HG02623 (cell line): ENCODE results near the gene FPR3.
"Not testable (repeated sequence)": the region's sequence is repeated elsewhere in the genome, so short reads cannot be mapped to it uniquely, and the experiment has no call there.

ENCODE experiments used
- ATAC-seq: cut with Tn5 transposase; IDR thresholded peaks from one replicate; pipeline ENCODE4 v1.9.1; 2021; ENCODE audit warnings: moderate library complexity; ENCODE audit not compliant: unreplicated experiment

The FPR3 gene

GRCh38 chr19:51794885-51795490 is at the start of gene FPR3:
FPR3 (plus strand) TSS chr19:51795157; CDS start chr19:51823749, 28,592 bp downstream.
- ATAC-seq: no peak

DNA sequence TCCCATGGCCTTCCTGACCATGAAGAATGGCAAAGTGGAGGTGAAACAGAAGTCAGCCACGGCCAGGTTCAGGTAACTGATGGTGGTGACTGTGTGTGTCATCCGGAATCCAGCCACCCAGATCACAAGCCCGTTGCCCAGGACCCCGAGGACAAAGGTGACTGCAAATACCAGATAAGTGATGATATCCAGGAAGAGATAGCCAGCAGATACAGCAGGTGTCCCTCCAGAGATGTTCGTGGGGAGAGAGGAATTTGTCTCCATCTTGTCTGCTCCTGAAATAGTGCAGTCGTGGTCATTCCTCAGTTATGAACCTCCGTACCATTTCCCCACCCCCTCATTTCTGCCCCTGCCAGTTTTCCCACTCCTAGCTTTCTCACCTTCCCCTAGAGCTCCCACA is 48.2 kb upstream of the FPR3 start:
- no peak for ATAC-seq

GRCh38 chr19:51749979-51750378 is 45.0 kb upstream of the FPR3 start:
- no peak for ATAC-seq

- ATAC-seq: no peak
These were observed 44.4 kb upstream of the FPR3 start for GRCh38 chr19:51750400-51751094.

DNA sequence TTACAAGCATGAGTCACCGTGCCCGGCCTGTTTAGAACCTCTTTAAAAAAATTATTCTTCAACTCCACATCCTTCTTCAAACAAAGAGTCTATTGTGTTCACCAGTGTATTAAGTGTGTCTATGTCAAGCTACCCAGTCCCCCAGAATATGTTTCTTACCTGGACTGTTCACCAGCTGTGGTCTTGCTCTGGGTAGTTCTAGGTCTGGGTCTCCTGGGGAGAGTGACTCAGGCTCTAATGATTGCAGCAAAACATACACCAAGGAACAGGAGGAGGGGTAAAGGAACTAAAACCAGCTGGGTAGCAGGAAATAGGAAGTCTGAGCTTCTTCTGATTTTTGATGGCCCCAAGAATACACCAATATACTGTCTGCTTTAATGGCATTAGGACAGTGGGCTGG is 43.3 kb upstream of the FPR3 start, which contains the start of gene FPR1:
TSS of gene FPR1 (minus strand) at position 224 of the 400 bp plus-strand sequence. CDS start 4,884 bp downstream, outside the sequence.
- ATAC-seq: no peak

DNA sequence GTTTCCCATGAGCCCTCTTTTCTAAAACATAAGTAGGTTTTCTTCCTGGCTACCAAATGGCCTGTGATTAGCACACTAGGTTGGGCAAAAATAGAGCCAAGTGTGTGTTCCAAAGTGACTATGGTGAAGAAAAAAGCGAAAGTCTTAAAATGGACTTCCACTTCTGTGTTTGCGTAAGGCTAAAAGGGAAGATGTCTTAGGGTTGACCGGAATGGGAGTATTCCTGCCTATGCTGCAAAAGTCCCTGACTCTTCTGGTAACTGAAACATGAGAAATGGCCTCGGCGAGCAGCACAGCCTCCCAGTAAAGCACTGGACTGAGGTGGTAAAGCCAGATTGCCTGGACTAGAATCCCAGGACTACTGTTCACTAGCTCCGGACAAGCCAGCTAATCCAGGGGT is 40.8 kb upstream of the FPR3 start:
- no peak for ATAC-seq

DNA sequence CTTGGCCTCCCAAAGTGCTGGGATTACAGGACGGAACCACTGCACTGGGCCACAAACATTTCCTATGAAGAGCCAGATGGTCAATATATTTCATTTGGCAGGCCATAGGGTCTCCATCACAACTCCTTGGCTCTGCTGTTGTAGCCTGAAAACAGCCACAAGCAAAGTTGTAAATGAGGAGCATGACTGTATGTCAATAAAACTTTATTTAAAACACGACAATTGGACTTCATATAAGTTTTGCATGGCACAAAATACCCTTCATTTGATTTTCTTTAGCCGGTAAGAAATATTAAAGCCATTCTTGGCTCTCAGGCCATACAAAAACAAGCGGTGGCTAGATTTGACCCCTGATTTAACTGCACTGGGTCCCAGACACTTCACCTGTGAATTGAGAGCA is 40.2 kb upstream of the FPR3 start:
- no peak for ATAC-seq

- ATAC-seq: no peak
These were observed 39.4 kb upstream of the FPR3 start for GRCh38 chr19:51755571-51755970.

- ATAC-seq: no peak
These were observed 34.1 kb upstream of the FPR3 start, which contains the start of gene FPR2 for GRCh38 chr19:51760697-51761356. FPR2 (plus strand) TSS chr19:51761180; CDS start chr19:51768659, 7,479 bp downstream.

GRCh38 chr19:51761696-51762095 is 33.3 kb upstream of the FPR3 start:
- ATAC-seq: no peak

DNA sequence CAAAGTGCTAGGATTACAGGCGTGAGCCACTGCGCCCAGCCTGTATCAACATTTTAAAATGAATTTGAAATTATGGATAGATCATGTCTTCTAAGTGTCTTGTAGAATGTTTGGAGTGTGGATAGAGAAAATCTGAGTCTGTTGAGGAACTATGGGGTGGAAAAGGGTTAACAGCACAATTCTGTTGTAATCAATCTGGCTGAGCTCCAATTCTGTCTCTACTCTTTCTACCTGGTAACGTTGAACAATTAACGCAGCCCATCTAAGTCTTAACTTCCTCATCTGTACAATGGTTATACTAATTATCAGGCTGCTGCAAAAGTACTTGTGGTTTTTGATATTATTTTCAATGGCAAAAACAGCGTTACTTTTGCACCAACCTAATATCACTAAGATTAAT is 29.9 kb upstream of the FPR3 start:
- no peak for ATAC-seq

DNA sequence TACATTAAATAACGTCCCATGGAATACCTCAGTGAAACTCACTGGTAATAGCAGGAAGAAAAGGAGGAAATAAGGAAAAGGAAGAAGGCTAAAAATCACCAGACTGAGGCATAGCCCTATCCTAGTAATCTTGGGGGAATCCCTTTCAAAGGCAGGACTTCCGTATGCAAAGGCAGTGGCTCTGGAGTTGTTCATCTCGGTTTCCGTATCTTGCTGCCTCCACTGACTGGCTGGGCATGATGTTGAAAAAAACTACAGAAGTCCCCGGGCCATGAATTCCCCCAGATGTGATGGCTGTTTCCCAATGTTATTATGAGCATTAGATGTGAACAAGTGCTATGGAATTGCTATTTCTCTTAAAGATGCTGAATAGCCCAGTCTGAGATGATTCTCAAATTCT is 28.5 kb upstream of the FPR3 start:
- ATAC-seq: no peak

GRCh38 chr19:51771376-51772130 is 23.4 kb upstream of the FPR3 start:
- no peak for ATAC-seq

DNA sequence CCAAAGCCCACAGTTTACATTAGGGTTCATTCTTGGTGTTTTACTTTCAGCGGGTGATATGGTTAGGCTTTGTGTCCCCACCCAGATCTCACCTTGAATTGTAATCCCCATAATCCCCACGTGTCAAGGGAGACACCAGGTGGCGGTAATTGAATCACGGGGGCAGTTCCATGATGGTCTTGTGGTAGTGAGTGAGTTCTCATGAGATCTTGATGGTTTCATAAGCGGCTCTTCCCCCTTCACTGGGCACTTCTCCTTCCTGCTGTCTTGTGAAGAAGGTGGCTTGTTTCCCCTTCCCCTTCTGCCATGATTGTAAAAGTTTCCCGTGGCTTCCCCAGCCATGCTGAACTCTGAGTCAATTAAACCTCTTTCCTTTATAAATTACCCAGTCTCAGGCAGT is 22.0 kb upstream of the FPR3 start:
- ATAC-seq: no peak

GRCh38 chr19:51776561-51776960 is 18.4 kb upstream of the FPR3 start:
- ATAC-seq: not testable (repeated sequence)

DNA sequence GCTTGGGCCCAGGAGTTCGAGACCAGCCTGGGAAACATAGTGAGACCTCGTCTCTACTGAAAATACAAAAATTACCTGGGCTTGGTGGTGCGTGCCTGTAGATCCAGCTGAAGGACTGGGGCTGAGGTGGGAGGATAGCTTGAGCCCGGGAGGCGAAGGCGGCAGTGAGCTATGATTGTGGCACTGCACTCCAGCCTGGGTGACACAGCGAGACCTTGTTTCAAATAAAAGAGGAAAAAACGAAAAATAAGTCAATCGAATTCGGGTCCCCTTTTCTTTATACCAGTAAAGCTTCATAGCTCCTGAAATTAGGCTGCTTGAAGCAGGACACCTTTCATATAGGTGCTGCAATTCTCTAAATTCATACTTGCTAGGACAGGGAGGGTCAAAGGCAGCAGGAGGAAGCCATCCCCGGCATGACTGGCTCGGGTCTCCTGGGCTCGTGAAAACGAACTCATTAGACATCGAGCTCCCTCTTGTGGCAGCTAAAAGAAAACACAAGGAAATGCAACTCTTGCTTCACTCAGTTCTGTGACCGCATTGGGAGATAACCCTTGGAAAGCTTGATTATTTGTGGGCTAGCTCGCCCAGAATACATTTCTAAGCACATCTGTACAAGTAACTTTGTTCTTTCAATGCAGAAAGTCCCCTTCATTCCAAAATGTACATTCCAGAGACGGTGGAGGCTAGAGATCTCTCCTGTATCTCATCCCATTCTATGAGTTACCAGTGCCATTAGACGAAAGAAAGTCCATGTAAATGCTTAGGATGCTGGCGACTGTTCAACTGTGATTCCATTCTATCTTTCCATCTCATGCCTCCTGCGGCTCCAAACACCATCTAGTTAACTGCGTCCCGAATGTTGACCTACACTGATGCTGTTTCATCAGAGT is 17.1 kb upstream of the FPR3 start:
- no peak for ATAC-seq

- ATAC-seq: no peak
These were observed 15.8 kb upstream of the FPR3 start for GRCh38 chr19:51779181-51779580.

DNA sequence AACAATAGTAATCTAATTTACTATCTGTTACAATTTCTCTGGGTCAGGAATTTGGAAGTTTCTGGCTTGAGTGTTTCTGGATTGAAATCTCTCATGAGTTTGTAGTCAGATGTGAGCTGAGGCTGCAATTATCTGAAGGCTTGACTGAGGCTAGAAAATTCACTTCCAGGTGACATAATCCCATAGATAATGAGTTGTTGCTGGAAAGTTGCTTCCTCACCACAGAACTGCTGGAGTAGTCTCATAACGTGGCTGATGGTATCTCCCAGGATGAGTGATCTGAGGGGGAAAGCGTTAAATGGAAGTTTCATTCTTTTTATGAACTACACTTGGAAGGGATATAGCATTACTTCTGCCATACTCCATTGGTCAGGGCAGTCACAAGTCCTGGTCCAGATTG is 15.3 kb upstream of the FPR3 start:
- ATAC-seq: no peak

- no peak for ATAC-seq
These were observed 14.7 kb upstream of the FPR3 start for GRCh38 chr19:51780270-51780669.

DNA sequence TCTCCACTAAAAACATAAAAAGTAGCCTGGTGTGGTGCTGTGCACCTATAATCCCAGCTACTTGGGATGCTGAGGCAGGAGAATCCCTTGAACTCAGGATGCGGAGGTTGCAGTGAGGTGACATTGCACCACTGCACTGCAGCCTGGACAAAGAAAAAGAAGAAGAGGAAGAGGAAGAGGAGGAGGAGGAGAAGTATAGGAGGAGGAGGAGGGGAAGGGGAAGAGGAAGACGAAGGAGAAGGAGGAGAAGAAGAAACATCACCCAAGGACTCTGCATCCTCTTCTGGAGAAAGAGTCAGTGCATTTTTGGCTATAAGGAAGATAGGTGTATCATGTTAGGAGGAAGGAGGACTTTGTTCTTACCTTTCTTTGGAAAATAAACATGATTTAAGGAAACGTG is 13.0 kb upstream of the FPR3 start:
- ATAC-seq: no peak
